GM18508 (cell line): ENCODE data around the gene CHST12.

ENCODE experiments used
- ATAC-seq: cut with Tn5 transposase; IDR thresholded peaks from one replicate; pipeline ENCODE4 v1.9.1; 2021; ENCODE audit warnings: moderate number of reproducible peaks; ENCODE audit not compliant: insufficient read depth, unreplicated experiment

Gene CHST12

DNA sequence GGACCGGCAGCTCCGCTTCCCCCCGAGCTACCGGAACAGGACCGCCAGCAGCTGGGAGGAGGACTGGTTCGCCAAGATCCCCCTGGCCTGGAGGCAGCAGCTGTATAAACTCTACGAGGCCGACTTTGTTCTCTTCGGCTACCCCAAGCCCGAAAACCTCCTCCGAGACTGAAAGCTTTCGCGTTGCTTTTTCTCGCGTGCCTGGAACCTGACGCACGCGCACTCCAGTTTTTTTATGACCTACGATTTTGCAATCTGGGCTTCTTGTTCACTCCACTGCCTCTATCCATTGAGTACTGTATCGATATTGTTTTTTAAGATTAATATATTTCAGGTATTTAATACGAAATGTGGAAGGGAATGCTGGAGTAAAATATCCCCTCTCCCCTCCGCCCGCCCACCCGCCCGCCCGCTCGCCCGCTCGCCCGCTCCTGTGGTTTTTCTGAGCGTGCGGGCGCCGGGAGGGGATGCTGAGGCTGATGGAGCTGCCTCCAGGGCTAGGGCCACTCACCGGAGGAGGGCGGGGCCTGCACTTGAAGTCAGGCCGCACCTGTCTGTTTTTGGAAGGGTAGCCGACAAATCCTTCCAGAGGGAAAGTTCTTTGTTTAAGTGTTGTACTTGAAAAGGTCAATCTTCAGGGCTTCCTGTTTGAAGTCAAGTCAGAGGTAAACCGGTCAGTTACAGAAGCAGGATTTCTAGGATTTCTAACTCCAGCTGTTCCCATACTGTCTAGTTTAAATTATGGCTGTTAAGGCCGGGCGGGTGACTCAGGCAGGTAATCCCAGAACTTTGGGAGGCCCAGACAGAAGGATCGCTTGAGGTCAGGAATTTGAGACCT, 30.5 kb downstream of the CHST12 start:
- no peak for ATAC-seq

GRCh38 chr7:2435146-2435545, 31.7 kb downstream of the CHST12 start:
- ATAC-seq = no peak

GRCh38 chr7:2436341-2437104, 33.1 kb downstream of the CHST12 start:
- ATAC-seq = no peak

DNA sequence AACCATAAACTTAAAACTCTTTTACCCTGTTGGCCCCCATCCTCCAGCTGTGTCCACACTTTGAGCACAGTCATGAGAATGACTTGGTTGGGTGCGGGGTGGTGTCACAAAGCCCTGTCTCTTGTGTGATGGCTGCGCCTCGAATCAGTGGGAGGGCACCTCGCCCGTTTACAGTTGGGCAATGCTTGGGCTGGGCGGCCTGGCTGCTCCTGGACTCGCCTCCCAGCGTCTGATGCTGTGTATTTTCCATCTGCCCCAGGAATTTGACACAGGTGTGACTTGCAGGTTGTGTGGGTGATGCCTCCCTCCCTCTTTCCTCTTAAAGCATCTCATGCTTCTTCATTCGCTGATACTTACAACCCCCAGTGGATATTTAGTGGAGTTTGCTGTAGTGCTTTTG, 33.7 kb downstream of the CHST12 start:
- ATAC-seq = no peak

- ATAC-seq = no peak
Measured at GRCh38 chr7:2437537-2438148, 34.2 kb downstream of the CHST12 start.

- ATAC-seq = no peak
Measured at GRCh38 chr7:2438186-2438585, 34.8 kb downstream of the CHST12 start.

GRCh38 chr7:2438775-2439174, 35.4 kb downstream of the CHST12 start:
- no peak for ATAC-seq

GRCh38 chr7:2440608-2441245, 37.3 kb downstream of the CHST12 start:
- ATAC-seq = no peak

DNA sequence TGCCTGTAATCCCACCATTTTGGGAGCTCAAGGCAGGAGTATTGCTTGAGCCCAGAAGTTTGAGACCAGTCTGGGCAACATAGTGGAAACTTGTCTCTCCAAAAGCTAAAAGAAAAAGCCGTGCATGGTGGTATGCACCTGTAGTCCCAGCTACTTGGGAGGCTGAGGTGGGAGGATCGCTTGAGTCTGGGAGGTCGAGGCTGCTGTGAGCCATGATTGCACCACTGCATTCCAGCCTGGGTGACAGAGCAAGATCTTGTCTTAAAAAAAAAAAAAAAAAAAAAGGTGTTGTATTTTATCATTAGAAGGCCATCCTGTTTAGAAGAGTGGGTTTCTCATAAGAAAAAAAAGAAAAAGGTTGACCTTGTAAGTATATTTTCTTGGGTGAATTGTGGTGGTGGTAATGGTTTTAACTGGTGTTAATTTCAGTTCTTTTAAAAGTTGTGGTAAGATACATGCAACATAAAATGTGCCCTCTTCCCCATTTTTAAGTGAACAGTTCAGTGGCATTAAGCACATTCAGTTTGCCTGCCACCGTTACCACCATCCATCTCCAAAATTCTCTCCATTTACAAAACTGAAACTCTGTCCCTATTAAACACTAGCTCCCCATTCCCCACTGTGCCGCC, 38.1 kb downstream of the CHST12 start:
- no peak for ATAC-seq

DNA sequence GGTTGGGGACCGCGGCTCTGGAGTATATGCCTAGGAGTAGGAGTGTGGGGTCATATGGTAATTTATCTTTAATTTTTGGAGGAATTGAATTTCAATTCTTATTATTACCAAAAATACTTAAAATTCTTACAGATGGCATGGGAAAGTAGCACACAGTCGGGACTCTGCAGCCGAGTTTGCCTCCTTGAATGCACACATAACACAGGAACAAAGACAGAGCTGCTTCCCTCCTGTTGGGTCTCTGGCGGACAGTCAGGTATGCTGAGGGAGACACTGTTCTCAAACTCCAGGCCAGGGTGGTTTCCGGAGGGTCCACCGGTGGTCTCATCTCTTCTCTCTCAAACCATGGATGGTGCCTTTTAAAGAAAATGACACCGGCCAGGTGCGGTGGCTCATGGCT, 40.1 kb downstream of the CHST12 start:
- no peak for ATAC-seq

DNA sequence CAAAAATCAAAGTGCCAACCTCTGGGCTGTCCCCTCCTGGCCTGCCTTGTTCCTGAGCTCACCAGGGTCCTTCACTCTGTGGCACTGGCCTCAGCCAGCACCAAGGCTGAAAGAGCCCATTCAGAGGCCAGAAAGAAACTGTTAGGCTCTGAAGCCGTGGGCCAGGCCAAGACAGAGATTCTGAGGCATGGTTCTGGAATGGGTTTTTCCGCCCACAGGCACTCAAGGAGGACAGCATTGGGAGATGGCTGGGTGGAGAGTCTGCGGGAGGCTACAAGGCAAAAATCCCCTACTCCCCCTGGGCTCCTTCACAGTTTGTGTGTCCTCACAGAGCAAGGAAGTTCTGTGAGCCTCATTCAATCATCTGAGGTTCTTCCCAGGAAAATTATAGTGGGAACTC, 41.1 kb downstream of the CHST12 start:
- no peak for ATAC-seq

DNA sequence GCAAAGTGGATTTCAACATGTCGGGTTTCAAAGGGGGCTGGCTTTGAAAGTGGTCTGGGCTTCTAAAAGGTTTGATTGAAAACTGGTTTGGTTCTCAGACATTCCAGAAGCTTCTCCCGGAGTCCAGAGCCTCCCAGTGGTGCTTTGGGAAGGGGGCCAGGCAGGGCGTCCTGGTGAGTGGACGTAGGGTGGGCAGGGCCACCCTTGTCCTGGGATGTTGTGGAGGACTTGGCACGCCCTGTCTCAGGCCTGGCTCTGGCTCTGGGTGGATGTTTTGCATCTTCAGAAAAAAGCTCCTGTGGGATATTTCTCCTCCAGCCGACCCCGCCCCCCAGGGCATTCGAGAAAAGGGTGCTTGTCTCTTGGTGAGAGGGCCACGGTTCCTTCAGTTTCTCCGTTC, 41.6 kb downstream of the CHST12 start:
- ATAC-seq = no peak

GRCh38 chr7:2445898-2446555, 42.6 kb downstream of the CHST12 start:
- no peak for ATAC-seq

DNA sequence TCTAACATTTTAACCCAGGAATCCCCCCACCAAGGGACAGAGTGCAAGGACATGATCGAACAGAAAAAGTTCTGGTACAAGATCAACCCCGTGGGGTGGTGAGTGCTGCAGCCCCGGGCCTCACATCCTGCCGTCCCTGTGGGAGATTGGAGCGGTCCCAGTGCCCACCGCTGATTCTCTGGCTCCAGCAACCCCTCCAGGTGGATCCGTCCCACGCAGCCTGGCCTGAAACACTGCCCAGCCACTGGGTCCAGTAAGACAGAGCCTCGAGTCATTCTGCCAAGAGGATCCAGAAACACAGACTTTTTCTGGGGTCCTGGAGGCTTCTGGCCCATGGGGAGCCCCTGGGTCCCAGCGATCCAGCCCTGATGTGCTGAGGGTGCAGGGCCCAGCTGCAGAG, 43.3 kb downstream of the CHST12 start:
- no peak for ATAC-seq

DNA sequence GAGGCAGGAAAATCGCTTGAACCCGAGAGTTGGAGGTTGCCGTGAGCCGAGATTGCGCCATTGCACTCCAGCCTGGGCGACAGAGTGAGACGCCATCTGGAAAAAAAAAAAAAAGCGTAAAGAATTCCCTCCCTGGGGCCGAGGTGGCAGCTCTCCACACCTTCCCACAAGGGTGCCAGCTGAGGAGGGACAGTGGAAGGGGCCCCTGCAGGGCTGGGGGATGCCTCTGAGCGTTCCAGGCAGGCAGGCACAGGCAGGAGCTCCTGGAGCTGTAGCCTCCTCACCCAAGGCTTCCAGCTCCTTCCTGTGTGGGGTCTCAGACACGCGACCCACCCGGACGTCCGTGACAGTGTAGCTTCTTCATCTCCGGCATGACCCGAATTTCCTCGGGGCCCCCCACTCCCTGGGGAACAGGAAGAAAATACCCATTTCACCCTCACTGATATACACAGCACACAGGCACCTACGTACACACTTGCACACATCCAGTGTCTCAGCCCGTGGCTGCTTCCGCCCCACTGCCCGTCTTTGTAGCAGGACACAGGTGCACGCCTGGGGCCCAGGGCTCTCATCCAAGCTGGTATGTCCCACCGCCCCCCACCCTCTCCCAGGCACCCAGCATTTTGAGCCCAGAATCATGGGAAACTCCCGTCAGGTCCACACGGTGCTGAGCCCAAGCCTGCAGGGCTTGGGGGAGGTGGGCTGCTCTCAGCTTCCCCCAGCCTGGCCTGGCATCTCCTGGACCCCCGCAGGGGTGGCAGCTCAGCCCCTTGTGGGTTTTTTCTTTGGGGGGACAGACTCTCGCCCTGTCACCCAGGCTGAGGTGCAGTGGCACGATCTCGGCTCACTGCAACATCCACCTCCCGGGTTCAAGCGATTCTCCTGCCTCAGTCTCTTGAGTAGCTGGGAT, 47.0 kb downstream of the CHST12 start:
- no peak for ATAC-seq

DNA sequence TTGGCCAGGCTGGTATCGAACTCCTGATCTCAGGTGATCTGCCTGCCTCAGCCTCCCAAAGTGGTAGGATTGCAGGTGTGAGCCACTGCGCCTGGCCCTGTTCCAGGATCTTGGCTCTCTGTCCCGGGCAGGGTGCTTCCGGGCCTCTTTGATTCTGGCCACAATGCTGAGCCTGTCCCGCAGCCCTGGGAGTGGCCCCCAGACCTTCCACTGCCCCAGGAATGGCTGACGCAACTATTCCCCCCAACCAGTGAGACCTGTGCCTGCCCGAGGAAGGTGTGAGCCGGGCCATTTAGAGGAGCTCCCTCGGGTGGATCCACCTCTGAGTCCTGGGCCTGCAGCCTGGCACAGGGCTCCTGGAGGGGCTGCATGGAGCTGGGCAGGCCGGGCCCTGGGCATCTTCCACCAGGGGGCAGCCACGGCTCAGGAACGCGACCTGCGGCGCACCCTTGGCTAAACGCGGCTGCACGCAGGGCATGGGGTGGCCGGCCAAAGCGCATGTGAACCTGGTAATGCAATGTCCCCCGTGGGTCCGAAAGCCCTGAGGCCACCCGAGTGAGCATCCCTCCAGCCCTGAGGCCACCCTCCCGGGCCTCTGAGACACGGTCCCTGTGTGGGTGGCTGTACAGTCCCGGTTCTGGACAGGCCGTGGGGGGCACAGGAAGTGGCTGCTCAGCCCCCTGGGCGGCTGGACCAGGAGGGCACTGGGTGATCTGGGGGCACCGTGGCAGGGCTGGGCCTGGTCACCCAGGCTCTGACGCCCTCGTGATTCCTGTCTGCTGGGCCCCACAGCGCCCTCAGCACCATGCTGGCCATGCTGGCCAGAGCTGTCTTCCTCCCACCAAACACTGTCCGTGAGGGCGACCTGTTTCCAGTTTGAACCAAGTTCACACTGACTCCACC, 48.0 kb downstream of the CHST12 start:
- ATAC-seq = no peak

- no peak for ATAC-seq
Measured at GRCh38 chr7:2452074-2452507, 48.7 kb downstream of the CHST12 start.
